Neural cell (in vitro differentiated cells): ENCODE measurements around the gene CACNA1D. TPM values are rescaled to one million over a fixed set of nuclear protein-coding genes. Genes with fewer than 3 reads are reported as not detected.

Experiments used
- H2AFZ ChIP-seq: fragments of 200-600, 300-800 bp; sonication (generic), shearing (Covaris generic); 2 replicates; pipeline ENCODE4 v1.6.0; 2014; ENCODE audit warnings: low read depth, mild to moderate bottlenecking, antibody characterized with exemption, low read length, moderate library complexity
- H3F3A ChIP-seq: fragments of 200-600 bp; shearing (Covaris generic); 2 replicates; pipeline ENCODE4 v1.6.1; 2016; ENCODE audit warnings: mild to moderate bottlenecking, moderate library complexity, mixed read lengths, antibody characterized with exemption, low read length; ENCODE audit not compliant: insufficient read depth, poor library complexity, severe bottlenecking
- H3K27ac ChIP-seq: fragments of 200-600, 300-800 bp; sonication (generic), shearing (Covaris generic); 2 replicates; pipeline ENCODE4 v1.5.1; 2014; ENCODE audit warnings: mild to moderate bottlenecking, low read length, moderate library complexity
- H3K27me3 ChIP-seq: fragments of 300-800, 200-600 bp; sonication (generic), shearing (Covaris generic); 2 replicates; pipeline ENCODE4 v1.6.0; 2014; ENCODE audit warnings: mild to moderate bottlenecking, low read depth, low read length, moderate library complexity; ENCODE audit not compliant: insufficient read depth
- H3K36me3 ChIP-seq: fragments of 300-800, 200-600 bp; sonication (generic), shearing (Covaris generic); 2 replicates; pipeline ENCODE4 v1.5.1; 2014; ENCODE audit warnings: mild to moderate bottlenecking, antibody characterized with exemption, low read length, moderate library complexity; ENCODE audit not compliant: insufficient read depth
- H3K4me2 ChIP-seq: fragments of 300-800, 200-600 bp; sonication (generic), shearing (Covaris generic); 2 replicates; pipeline ENCODE4 v1.6.0; 2014; ENCODE audit warnings: mild to moderate bottlenecking, low read length
- H3K4me3 ChIP-seq: fragments of 300-800, 200-600 bp; sonication (generic), shearing (Covaris generic); 2 replicates; pipeline ENCODE4 v1.5.1; 2014; ENCODE audit warnings: mild to moderate bottlenecking, low read length, moderate library complexity
- H3K79me2 ChIP-seq: fragments of 200-600 bp; shearing (Covaris generic); replicated peaks from 2 replicates; pipeline ENCODE4 v1.6.0; 2014; ENCODE audit warnings: mild to moderate bottlenecking, low read length, moderate library complexity; ENCODE audit not compliant: insufficient read depth
- H3K9ac ChIP-seq: fragments of 300-800, 200-600 bp; sonication (generic), shearing (Covaris generic); 2 replicates; pipeline ENCODE4 v1.6.1; 2016; ENCODE audit warnings: mild to moderate bottlenecking, low read length, mixed read lengths
- H3K9me2 ChIP-seq: fragments of 200-600 bp; shearing (Covaris generic); 2 replicates; pipeline ENCODE4 v1.6.1; 2016; ENCODE audit warnings: mild to moderate bottlenecking, low read length, mixed read lengths; ENCODE audit not compliant: insufficient read depth
- H3K9me3 ChIP-seq: fragments of 200-600, 300-800 bp; sonication (generic), shearing (Covaris generic); 2 replicates; pipeline ENCODE4 v1.6.1; 2016; ENCODE audit warnings: mild to moderate bottlenecking, mixed run types, low read length, moderate library complexity, mixed read lengths
- H4K20me1 ChIP-seq: fragments of 200-600 bp; shearing (Covaris generic); 2 replicates; pipeline ENCODE4 v1.6.1; 2016; ENCODE audit warnings: mild to moderate bottlenecking, mixed run types; ENCODE audit not compliant: insufficient read depth
- EP300 ChIP-seq: fragments of 450-650 bp; conservative IDR thresholded peaks from 2 replicates; pipeline ENCODE4 v1.6.1; 2014; ENCODE audit warnings: antibody characterized with exemption, mild to moderate bottlenecking, moderate library complexity; ENCODE audit not compliant: poor library complexity, severe bottlenecking
- EZH2 ChIP-seq: fragments of 200-600, 300-800 bp; shearing (Covaris generic), sonication (generic); IDR thresholded peaks from 2 replicates; pipeline ENCODE4 v1.6.1; 2014; ENCODE audit warnings: antibody characterized with exemption, low read length, borderline replicate concordance, mild to moderate bottlenecking; ENCODE audit not compliant: insufficient read depth, poor library complexity, severe bottlenecking
- MXI1 ChIP-seq: fragments of 450-650 bp; conservative IDR thresholded peaks from 2 replicates; pipeline ENCODE4 v1.6.1; 2014; ENCODE audit warnings: antibody characterized with exemption, mild to moderate bottlenecking; ENCODE audit not compliant: poor library complexity, severe bottlenecking
- POLR2AphosphoS5 ChIP-seq: IDR thresholded peaks from 2 replicates; pipeline ENCODE4 v1.6.1; 2012
- RAD21 ChIP-seq: fragments of 450-650 bp; conservative IDR thresholded peaks from 2 replicates; pipeline ENCODE4 v1.6.1; 2014; ENCODE audit warnings: antibody characterized with exemption, mild to moderate bottlenecking, moderate library complexity
- SMC3 ChIP-seq: fragments of 450-650 bp; conservative IDR thresholded peaks from 2 replicates; pipeline ENCODE4 v1.6.1; 2014; ENCODE audit warnings: antibody characterized with exemption, mild to moderate bottlenecking, moderate library complexity; ENCODE audit not compliant: poor library complexity
- TAF1 ChIP-seq: IDR thresholded peaks from 2 replicates; pipeline ENCODE4 v1.6.1; 2012; ENCODE audit warnings: low read depth
- polyA plus RNA-seq: library from polyadenylated mRNA; depleted of rRNA; stranded (reverse); fragments of >200 nt; gene quantifications from 2 replicates; pipeline ENCODE4 v1.2.3, GENCODE V29; 2014
- TF ChIP-seq, protein P1 (sequence below): IDR thresholded peaks from 2 replicates; pipeline ENCODE4 v1.6.1; 2012; ENCODE audit warnings: borderline replicate concordance
- TF ChIP-seq, protein P2 (sequence below): fragments of 450-650 bp; IDR thresholded peaks from 2 replicates; pipeline ENCODE4 v1.5.1; 2014; ENCODE audit warnings: antibody characterized with exemption, mild to moderate bottlenecking, moderate library complexity; ENCODE audit not compliant: poor library complexity, severe bottlenecking

Gene CACNA1D
- polyA plus RNA-seq, 1 donor from 2014 or later = 22.5 TPM

DNA sequence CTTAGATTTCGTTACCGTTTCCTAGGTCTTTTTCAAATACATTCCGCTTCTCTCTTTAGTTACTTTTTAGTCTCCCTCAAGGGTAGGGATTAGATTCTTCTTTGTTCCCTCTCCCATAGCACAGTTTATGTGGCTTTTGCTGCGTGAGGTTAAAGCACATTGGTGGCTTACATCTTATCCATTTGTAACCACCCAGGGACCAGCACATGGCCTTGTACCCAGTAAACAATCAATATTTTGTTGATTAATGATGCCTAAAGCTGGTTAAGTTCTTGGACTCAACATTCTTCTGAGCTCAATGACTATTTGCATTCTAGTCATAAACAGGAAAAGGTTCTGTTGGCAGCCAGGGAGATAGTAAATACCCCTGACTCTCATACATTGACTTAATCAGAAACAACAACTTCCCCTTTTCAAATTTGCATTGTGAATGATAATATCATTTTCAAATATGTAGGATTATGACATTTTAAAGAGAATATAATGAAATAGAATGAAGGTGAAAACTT, 60.2 kb downstream of the CACNA1D start:
- Histone ChIP-seq H4K20me1 (no peaks in the 10 kb centered on the region), H3K4me3 (no peak overlapping the region), H3K4me2 (no peak overlapping the region), H3K79me2 (no peaks in the 10 kb centered on the region), H3F3A (no peaks in the 10 kb centered on the region), H3K27ac (no peak overlapping the region), H3K9me3 (peaks cover 6% of the 10 kb centered on the region), H3K36me3 (no peaks in the 10 kb centered on the region), H3K27me3 (no peaks in the 10 kb centered on the region), H3K9me2 (no peaks in the 10 kb centered on the region), H2AFZ (no peak overlapping the region), H3K9ac (no peak overlapping the region)
- TF ChIP-seq TAF1 (no peak), SMC3 (no peak), POLR2AphosphoS5 (no peak), EP300 (no peak), EZH2 (no peak), RAD21 (no peak), MXI1 (no peak)
- TF ChIP-seq, protein P1, sequence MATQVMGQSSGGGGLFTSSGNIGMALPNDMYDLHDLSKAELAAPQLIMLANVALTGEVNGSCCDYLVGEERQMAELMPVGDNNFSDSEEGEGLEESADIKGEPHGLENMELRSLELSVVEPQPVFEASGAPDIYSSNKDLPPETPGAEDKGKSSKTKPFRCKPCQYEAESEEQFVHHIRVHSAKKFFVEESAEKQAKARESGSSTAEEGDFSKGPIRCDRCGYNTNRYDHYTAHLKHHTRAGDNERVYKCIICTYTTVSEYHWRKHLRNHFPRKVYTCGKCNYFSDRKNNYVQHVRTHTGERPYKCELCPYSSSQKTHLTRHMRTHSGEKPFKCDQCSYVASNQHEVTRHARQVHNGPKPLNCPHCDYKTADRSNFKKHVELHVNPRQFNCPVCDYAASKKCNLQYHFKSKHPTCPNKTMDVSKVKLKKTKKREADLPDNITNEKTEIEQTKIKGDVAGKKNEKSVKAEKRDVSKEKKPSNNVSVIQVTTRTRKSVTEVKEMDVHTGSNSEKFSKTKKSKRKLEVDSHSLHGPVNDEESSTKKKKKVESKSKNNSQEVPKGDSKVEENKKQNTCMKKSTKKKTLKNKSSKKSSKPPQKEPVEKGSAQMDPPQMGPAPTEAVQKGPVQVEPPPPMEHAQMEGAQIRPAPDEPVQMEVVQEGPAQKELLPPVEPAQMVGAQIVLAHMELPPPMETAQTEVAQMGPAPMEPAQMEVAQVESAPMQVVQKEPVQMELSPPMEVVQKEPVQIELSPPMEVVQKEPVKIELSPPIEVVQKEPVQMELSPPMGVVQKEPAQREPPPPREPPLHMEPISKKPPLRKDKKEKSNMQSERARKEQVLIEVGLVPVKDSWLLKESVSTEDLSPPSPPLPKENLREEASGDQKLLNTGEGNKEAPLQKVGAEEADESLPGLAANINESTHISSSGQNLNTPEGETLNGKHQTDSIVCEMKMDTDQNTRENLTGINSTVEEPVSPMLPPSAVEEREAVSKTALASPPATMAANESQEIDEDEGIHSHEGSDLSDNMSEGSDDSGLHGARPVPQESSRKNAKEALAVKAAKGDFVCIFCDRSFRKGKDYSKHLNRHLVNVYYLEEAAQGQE = no peak
- TF ChIP-seq, protein P2, sequence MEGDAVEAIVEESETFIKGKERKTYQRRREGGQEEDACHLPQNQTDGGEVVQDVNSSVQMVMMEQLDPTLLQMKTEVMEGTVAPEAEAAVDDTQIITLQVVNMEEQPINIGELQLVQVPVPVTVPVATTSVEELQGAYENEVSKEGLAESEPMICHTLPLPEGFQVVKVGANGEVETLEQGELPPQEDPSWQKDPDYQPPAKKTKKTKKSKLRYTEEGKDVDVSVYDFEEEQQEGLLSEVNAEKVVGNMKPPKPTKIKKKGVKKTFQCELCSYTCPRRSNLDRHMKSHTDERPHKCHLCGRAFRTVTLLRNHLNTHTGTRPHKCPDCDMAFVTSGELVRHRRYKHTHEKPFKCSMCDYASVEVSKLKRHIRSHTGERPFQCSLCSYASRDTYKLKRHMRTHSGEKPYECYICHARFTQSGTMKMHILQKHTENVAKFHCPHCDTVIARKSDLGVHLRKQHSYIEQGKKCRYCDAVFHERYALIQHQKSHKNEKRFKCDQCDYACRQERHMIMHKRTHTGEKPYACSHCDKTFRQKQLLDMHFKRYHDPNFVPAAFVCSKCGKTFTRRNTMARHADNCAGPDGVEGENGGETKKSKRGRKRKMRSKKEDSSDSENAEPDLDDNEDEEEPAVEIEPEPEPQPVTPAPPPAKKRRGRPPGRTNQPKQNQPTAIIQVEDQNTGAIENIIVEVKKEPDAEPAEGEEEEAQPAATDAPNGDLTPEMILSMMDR = no peak

DNA sequence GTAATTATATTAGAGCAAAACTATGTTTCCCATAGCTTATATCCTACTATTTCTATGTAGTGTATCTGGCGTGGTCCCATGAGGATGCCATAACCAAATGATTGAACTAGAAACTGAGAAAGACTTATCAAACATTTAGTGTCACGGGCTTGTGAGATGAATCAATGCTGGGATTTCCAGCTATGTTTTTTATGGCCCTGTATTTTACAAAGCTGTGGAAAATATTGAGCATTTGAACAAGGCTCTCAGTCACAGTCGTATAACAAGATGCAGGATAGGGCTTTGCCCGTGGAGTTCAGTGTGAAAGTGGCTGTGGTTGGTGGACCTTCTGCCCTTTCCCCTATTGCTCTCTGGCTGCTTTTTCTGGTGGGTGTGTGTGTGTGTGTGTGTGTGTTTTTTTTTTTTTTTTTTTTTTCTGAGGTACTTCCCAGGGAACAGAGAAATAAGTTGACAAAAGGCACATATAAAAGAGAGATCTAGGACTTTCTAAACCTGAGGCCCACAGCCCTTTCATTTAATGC, 60.7 kb downstream of the CACNA1D start:
- Histone ChIP-seq H3K27ac (no peak overlapping the region), H2AFZ (no peak overlapping the region)
- TF ChIP-seq MXI1 (no peak), POLR2AphosphoS5 (no peak), EP300 (no peak), SMC3 (no peak), RAD21 (no peak), TAF1 (no peak), EZH2 (no peak)
- TF ChIP-seq, protein P1 = no peak
- TF ChIP-seq, protein P2 = no peak

More for the DNA sequence above, 60.7 kb downstream of the CACNA1D start:
- no peak overlapping the region for H3K4me3 ChIP-seq
- no peaks in the 10 kb centered on the region for H3F3A ChIP-seq
- H3K27me3 ChIP-seq = no peaks in the 10 kb centered on the region
- H3K9me3 ChIP-seq = peaks cover 6% of the 10 kb centered on the region
- H4K20me1 ChIP-seq = no peaks in the 10 kb centered on the region
- no peak overlapping the region for H3K9ac ChIP-seq
- no peak overlapping the region for H3K4me2 ChIP-seq
- H3K36me3 ChIP-seq = no peaks in the 10 kb centered on the region
- no peaks in the 10 kb centered on the region for H3K9me2 ChIP-seq
- H3K79me2 ChIP-seq = no peaks in the 10 kb centered on the region
